NCI-H146 treated with DMSO at 0.1 percent for 48 hours (cell line): ENCODE measurements around the gene CIC.
A peak's percentile ranks its signal among the peaks of the same experiment; 100 is the strongest.
"Not testable (repeated sequence)": the region's sequence is repeated elsewhere in the genome, so short reads cannot be mapped to it uniquely, and the experiment has no call there.

Experiments
- DNase-seq: peaks from one replicate; lab custom pipeline; 2025; ENCODE audit not compliant: unreplicated experiment; lab: John Stamatoyannopoulos, UW

Gene CIC

DNA sequence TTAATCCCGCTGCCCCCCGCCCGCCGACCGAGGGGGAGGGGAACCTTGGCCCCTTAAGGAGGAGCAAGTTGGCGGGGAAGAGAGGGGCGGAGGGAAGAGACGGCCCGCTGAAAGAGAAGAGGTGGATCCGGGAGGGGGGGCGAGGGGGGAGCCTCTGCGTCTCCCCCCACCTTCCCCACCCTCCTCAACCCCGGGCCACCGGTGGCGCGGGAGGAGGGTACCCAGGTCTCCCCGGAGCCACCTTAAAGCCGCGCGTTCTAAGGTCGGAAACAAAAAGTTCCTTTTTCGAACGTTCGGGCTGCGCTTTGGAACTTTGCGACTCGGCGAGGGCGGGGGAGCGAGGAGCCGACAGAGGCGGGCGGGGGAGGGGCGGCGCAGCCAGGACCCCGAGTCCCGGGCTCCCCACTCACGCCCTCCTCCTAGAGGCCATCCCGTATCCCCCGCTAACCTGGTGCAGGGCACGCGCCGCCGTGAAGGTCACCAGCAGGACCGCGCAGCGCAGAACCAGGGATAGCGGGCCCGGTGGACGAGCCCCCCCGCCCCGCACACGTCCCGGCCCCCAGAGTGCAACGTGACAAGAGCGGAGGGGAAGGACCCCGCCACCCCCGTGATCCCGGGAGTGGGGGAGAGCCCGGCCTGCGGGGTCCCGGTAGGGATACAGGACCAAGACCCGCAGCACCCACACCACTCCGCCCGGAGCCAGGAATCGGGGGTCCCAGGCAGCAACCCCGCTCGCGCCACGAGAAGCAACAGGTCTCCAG is 14.8 kb upstream of the CIC start:
- no peak for DNase-seq

DNA sequence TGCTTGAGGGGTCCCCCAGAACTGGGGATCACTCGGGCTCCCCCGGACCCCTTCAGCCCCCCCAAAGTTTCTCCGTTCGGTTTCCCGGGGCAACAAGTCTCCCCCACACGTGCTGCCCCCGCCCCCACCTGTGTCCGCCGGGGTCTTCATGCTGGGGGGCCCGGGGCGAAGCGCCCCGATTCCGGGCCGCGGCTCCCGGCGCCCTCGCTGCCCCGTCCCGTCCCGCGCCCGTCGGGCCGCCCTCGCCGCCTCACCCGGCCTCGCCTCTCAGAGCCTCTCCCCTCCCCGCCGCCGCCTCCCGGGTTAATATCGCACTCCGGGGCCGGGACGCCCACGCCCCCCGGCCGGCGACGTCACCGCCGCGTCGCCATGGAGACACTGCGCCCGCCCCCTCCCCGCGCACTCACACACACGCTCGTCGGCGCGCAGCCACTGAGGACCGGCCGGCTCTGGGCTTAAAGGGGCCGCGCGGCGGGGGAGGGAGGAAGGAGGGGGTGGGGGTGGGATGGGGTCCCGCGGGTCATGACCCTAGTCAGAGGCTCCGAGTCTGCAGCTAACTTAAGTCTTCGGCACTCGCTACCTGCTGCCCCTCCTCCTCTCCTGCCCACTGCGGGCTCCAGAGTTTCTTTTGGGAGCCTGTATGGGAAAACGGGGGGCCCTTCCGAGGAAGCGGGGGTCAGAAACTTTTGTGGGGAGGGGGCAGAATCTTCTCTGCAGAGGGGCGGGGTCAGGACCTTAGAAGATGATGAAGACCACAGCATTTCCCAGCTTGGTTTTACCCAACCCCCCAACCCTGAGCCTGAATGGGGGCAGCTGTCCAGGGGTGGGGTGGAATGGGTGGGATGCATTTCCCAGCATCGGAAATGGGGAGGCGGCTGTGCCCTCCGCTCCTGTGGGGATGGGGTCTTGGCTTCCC is 13.9 kb upstream of the CIC start, which contains the start of gene ERF:
ERF (minus strand) TSS at position 279 of the 916 bp plus-strand sequence; CDS start at position 150, 129 bp downstream.
- peak; percentile 65 for DNase-seq

DNA sequence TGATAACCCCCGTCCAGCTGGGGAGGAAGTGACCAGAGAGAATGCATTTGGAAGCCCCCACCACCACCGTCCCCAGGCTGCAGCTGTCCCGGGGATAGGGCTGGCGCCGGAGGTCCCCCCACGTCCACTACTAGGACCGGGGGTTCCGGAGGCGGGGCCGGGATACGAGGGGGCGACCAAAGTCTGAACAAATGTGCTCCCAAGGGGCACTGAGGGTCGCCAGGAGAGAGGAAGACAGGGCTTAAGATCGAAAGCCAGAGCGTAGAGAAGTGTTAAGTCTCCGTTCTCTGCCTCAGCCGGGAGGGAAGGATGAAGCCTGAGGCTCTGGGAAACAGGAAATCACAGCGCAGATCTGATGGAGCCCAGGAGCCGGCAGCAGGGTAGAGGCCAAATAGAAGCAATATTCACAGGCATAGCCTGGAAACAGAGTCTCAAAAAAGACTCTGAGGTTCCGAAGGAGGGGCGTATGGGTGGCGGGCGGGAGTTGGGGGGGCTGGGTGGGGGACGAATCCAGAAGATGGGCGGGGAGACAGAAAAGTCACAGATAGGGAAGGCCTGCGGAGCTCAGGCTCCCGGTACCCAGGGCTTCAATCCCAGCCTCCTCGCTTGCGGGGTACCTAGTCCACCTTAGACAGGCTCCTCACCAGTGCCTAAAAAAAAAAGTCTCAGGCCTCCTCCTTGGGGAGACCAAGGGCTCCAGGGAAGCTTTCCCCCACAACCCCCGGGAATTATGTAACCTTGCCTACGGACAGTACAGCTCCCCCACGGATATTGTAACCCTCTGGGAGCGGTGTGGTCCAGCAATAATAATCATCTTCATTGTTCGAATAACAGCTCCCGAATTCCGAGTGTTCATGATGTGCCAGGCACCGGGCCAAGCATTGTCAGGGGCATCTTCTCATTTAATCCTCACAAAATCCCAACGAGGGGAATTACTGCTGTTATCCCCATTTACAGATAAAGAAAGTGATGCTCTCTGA is 13.0 kb upstream of the CIC start:
- peak; percentile 58 for DNase-seq

DNA sequence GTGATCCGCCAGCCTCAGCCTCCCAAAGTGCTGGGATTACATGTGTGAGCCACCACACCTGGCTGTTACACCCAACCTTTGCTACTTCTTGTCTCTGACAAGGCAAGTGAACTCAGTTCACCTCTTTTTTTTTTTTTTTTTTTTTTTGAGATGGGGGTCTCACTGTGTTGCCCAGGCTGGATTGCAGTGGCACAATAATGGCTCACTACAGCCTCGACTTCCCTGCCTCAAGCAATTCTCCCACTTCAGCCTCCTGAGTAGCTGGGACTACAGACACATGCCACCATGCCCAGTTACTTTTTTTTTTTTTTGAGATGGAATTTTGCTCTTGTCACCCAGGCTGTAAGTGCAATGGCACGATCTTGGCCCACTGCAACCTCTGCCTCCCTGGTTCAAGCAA is 11.2 kb upstream of the CIC start:
- not testable (repeated sequence) for DNase-seq

DNA sequence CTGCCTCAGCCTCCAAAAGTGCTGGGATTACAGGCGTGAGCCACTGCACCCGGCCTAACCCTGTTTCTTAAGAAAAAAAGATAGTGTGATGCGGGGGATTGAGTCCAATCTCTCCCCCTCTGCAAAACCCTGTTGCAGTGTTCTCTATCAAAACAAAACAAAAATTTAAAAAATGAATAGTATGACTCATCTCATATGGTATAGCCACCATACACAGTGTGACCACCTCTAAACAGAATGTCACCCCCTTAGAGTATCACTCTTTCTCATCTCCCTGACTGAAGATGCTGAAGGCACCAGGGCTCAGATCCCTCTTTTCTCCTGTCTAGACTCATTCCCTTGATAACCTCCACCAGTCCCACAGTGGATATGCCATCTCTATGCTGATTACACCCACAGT is 7.3 kb upstream of the CIC start:
- DNase-seq: no peak

DNA sequence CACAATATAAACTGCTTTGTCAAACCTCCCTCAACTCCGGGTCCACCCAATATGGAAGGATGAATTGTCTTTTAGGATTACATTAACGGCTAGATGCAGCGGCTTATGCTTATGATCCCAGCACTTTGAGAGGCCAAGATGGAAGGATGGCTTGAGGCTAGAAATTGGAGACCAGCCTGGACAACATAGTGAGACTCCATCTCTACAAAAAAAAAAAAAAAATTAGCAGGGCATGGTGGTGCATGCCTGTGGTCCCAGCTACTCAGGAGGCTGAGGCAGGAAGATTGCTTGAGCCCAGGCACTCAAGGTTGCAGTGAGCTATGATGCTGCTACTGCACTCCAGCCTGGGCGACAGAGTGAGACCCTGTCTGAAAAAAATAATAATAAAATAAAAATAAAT is 2.9 kb upstream of the CIC start:
- not testable (repeated sequence) for DNase-seq

DNA sequence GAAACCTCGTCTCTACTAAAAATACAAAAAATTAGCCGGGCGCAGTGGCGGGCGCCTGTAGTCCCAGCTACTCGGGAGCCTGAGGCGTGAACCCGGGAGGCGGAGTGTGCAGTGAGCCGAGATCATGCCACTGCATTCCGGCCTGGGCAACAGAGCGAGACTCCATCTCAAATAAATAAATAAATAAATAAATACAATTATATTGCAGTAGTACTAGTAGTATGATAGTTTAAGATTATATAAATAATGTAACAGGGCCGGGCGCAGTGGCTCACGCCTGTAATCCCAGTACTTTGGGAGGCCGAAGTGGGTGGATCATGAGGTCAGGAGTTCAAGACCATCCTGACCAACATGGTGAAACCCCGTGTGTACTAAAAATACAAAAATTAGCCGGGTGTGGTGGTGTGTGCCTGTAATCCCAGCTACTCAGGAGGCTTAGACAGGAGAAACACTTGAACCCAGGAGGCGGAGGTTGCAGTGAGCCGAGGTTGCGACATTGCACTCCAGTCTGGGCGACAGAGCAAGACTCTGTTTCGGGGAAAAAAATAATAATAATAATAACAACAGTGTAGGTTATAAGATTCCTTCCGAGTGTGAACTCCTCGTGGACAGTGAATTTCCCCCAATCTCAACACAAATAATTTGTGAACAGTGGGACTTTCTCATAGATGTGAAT is 2.0 kb upstream of the CIC start:
- not testable (repeated sequence) for DNase-seq

DNA sequence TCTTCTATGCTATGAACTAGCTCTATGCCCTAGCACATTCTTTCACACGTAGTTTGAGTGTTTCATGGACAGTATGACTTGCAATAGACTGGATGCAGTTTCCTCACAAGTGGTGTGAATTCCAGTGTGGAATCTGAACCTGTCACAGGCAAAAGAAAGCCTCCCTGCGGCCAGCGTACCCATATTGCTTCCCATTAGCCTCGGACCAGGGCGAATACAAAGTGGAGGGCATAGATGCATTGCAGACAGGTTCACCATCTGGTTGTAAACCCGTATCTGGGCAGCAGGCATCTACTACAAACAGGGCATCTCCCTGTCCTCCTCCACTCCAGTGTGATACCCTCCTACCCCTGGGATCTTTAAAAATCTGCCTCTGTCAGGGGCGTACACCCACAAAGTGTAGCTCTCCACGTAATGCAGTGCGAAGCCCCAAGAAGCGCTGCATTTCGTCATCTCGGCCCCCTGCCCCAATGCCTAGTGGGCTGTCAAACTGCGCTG is 1.4 kb upstream of the CIC start:
- DNase-seq: no peak

DNA sequence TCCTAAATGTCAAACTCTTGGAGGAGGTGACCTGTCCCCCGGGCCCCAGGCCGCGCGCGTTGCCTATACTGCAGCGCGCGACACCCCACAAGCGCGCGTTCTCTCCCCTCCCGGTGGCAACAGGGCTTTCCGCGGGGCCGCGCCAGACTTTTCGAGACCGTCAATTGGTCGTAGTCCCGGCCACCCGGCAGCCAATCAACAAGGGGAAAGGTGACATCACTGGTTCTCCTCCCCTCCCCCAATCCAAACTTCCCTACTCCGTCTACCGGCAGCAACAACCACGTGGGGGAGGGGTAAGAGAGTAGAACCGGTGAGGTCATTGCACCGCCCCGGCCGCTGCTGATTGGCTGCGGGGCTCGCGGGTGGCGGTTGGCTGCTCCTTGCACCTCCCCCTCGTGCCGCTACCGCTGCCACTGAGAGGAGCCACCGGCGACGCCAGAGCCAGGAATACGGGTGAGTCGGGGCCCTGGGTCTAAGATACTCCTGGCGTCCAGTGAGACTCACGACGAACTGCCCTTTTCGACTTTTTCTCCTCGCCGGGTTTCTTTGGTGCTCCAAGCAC is 829 bp upstream of the CIC start:
- peak; percentile 99 for DNase-seq

DNA sequence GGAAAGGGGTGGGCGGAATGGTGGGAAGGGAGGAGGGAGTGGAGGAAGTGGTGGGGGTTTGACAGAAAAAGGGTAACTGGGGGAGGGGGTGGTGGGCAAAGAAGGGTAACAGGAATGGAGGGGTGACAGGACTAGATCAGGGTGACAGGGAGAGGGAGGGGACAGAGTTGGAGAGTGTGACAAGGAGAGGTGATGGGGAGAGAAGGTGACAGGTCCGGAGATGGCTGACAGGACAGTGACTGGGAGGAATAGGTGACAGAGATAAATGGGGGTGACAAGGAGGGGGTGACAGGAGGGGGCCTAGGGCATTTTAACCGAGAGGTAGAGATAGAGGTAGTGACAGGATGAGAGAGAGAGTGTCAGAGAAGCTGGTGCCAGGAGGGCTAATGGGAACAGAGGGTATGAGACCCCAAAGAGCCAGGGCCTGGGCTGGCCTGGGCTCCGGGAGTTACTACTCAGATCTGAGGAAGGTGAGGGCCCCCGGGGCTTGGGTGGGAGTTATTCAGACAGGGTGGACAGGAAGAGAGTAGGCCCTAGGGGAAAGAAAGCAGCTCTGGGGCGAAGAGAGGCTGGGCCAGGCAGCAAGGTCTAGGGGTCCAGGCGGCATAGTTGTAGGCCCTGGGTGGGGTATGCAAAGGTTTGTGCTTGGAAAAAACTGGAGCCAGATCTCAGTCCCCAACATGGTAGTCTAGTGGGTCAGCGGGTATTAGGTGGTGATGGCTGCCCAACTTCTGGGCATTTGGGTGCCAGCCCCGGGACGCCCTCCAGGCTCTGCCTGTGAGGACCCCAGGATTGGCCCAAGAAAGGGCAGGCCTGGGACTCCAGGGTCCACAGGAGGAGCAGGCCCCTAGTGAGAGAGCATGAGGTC is 660 bp downstream of the CIC start:
- DNase-seq: no peak

DNA sequence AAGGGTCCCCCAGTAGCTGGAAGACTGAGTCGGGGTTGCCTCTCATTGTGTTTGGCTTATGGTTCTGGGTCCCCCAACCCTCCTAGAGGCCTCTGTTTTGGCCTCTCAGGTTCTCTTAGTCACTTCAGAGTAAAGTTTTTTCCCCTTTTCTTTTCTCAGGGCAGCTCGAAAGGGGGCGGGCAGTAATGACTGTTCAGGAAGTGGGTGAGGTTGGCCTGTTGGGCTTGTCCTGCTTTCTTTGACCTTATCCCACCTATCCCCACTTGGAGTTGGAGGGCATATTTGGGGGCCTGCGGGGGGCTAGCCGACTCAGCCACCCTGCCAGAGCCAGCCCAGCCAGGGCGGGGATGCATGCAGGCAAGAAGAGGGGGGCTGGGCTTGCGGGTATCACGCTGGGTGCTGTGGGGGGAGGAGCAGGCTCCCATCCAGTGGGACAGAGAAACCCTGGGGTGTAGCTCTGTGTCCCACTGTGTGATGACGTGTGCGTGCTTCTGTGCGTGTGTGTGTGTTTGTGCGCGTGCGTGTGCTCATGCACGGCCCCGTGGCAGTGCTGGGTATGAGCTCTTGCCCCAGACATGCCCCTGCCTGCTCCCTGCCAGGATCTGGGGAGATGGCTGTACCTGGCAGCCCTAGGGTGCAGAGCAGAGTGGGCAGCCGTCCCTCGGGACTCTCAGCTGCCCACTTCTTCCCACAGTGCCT is 1.4 kb downstream of the CIC start:
- no peak for DNase-seq

DNA sequence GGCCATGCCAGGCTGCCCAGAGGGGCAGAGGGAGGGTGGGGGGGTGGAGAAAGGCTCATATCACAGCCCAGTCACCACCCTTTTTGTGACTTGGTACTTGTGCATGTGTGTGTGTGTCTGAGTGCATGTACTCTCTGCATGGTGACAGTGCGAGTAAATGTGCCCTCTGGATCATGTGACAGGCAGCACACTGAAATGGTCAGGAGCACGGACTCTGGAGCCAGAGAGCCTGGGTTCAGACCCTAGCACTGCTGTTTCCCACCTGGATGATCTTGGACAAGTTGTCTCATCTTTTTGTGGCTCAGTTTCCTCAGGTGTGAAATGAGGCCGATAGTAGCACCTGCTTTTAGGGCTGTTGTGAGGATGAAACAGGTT is 2.0 kb downstream of the CIC start:
- DNase-seq: no peak

DNA sequence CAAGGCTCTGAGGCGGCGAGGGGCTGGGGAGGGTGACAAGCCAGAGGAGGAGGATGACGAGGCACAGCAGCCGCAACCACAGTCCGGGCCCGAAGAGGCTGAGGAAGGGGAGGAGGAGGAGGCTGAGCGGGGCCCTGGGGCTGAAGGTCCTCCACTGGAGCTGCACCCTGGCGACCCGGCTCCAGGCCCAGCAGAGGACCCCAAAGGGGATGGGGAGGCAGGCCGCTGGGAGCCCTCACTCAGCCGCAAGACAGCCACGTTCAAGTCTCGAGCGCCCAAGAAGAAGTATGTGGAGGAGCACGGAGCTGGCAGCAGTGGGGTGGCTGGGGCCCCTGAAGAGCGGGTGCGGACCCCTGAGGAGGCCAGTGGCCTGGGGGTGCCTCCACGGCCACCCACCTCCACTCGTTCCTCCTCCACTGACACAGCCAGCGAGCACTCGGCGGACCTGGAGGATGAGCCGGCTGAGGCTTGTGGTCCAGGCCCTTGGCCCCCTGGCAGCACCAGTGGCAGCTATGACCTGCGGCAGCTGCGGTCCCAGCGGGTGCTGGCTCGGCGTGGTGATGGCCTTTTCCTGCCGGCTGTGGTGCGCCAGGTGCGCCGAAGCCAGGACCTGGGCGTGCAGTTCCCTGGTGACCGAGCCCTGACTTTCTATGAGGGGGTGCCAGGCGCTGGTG is 2.9 kb downstream of the CIC start:
- no peak for DNase-seq

DNA sequence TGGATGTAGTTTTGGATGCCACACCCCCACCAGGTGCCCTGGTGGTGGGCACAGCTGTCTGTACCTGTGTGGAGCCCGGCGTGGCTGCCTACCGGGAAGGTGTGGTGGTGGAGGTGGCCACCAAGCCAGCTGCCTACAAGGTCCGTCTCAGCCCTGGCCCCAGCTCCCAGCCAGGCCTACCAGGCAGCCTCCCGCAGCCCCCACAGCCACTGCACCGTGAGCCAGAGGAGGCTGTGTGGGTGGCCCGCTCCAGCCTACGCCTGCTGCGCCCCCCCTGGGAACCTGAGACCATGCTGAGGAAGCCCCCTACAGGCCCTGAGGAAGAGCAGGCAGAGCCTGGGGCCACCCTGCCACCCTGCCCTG is 3.5 kb downstream of the CIC start:
- no peak for DNase-seq

DNA sequence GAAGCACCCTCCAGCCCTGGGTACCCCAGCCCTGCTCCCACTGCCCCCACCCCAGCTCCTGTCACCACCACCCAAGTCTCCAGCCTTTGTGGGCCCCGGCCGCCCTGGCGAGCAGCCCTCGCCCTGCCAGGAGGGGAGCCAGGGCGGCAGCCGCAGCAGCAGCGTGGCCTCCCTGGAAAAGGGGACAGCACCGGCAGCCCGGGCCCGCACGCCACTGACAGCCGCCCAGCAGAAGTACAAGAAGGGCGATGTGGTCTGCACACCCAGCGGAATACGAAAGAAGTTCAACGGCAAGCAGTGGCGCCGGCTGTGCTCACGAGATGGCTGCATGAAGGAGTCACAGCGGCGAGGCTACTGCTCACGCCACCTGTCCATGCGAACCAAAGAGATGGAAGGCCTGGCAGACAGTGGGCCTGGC is 3.9 kb downstream of the CIC start:
- no peak for DNase-seq

DNA sequence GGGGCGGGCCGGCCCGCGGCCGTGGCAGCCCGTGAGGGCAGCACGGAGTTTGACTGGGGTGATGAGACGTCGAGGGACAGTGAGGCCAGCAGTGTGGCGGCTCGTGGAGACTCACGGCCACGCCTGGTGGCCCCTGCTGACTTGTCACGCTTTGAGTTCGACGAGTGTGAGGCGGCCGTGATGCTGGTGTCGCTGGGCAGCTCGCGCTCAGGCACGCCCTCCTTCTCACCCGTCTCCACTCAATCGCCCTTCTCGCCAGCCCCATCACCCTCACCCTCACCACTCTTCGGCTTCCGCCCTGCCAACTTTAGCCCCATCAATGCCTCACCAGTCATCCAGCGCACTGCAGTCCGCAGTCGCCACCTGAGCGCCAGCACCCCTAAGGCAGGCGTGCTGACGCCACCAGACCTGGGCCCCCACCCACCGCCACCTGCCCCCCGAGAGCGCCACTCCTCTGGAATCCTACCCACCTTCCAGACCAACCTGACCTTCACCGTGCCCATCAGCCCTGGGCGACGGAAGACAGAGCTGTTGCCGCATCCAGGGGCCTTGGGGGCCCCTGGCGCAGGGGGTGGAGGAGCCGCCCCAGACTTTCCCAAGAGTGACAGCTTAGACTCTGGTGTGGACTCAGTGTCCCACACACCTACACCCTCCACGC is 4.5 kb downstream of the CIC start:
- DNase-seq: no peak

DNA sequence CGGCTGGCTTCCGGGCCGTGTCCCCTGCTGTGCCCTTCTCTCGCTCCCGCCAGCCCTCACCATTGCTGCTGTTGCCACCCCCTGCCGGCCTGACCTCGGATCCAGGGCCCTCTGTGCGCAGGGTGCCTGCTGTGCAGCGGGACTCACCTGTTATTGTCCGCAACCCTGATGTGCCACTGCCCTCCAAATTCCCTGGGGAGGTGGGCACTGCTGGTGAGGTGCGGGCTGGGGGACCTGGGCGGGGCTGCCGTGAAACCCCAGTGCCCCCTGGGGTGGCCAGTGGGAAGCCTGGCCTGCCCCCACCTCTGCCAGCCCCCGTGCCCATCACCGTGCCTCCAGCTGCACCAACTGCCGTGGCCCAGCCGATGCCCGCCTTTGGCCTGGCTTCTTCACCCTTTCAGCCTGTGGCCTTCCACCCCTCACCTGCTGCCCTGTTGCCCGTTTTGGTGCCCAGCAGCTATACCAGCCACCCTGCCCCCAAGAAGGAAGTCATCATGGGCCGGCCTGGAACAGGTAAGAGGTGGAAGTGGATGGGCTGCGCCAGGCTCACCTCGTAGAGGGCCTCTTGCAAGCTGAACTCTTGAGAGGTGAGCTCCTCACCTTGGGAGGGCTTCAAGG is 5.1 kb downstream of the CIC start:
- DNase-seq: no peak
